Neuronal stem cell (in vitro differentiated cells): ENCODE data around the gene LTBP2.

Source experiments
- DNase-seq: peaks from one replicate; pipeline ENCODE4 v3.0.0-alpha.2; 2013; ENCODE audit warnings: low spot score
- H2AFZ ChIP-seq: one replicate; pipeline ENCODE4 v1.6.1; 2013; ENCODE audit warnings: mild to moderate bottlenecking, low read length, inconsistent platforms
- H2AK5ac ChIP-seq: 2 replicates; pipeline ENCODE4 v1.6.1; 2013; ENCODE audit warnings: low read depth, mild to moderate bottlenecking, inconsistent platforms, low read length, moderate library complexity, mixed read lengths
- H2BK120ac ChIP-seq: 2 replicates; pipeline ENCODE4 v1.6.1; 2013; ENCODE audit warnings: low read depth, mild to moderate bottlenecking, inconsistent platforms, low read length, moderate library complexity, mixed read lengths
- H2BK12ac ChIP-seq: one replicate; pipeline ENCODE4 v1.6.1; 2013; ENCODE audit warnings: low read length, inconsistent platforms
- H2BK15ac ChIP-seq: 2 replicates; pipeline ENCODE4 v1.6.1; 2013; ENCODE audit warnings: mild to moderate bottlenecking, low read length, inconsistent platforms, mixed read lengths
- H2BK5ac ChIP-seq: one replicate; pipeline ENCODE4 v1.6.1; 2013; ENCODE audit warnings: inconsistent platforms, mild to moderate bottlenecking, low read length, moderate library complexity
- H3K14ac ChIP-seq: one replicate; pipeline ENCODE4 v1.6.1; 2013; ENCODE audit warnings: low read length, inconsistent platforms
- H3K18ac ChIP-seq: 2 replicates; pipeline ENCODE4 v1.6.1; 2013; ENCODE audit warnings: low read length, inconsistent platforms
- H3K23ac ChIP-seq: 2 replicates; pipeline ENCODE4 v1.6.1; 2013; ENCODE audit warnings: low read depth, mild to moderate bottlenecking, mixed read lengths, low read length, inconsistent platforms; ENCODE audit not compliant: poor library complexity
- H3K27ac ChIP-seq: replicated peaks from 3 replicates; pipeline ENCODE4 v1.5.1; 2013; ENCODE audit warnings: low read length, inconsistent platforms
- H3K27me3 ChIP-seq, 3 experiments: 2 replicates each; pipeline ENCODE4 v1.6.1; 2013; ENCODE audit warnings: low read length in 3 of 3, mild to moderate bottlenecking in 2 of 3, inconsistent platforms in 1 of 3, low read depth in 1 of 3, mixed read lengths in 1 of 3, moderate library complexity in 1 of 3; ENCODE audit not compliant: control insufficient read depth in 3 of 3, insufficient read depth in 3 of 3
- H3K36me3 ChIP-seq, 2 donors: replicated peaks in 1 of 2; 2 replicates each; pipeline ENCODE4 v1.6.1; 2013; ENCODE audit warnings: low read length in 2 of 2; ENCODE audit not compliant: control insufficient read depth in 2 of 2, insufficient read depth in 2 of 2
- H3K4ac ChIP-seq: 2 replicates; pipeline ENCODE4 v1.6.1; 2013; ENCODE audit warnings: inconsistent platforms, mild to moderate bottlenecking, low read length, moderate library complexity
- H3K4me1 ChIP-seq, 2 donors: 1 replicate in 1 of 2; 2 replicates in 1 of 2; pipeline ENCODE4 v1.6.1; 2013; ENCODE audit warnings: low read length in 2 of 2, low read depth in 1 of 2; ENCODE audit not compliant: control insufficient read depth in 2 of 2, insufficient read depth in 1 of 2
- H3K4me2 ChIP-seq: one replicate; pipeline ENCODE4 v1.6.1; 2013; ENCODE audit warnings: mild to moderate bottlenecking, low read length, inconsistent platforms; ENCODE audit not compliant: insufficient read depth, poor library complexity, severe bottlenecking
- H3K4me3 ChIP-seq, 2 donors: 2 replicates each; pipeline ENCODE4 v1.5.1; 2013; ENCODE audit warnings: low read length in 2 of 2, mild to moderate bottlenecking in 2 of 2, inconsistent platforms in 1 of 2, moderate library complexity in 1 of 2
- H3K79me1 ChIP-seq: one replicate; pipeline ENCODE4 v1.6.1; 2013; ENCODE audit warnings: low read depth, mild to moderate bottlenecking, inconsistent platforms, low read length, moderate library complexity
- H3K9ac ChIP-seq: one replicate; pipeline ENCODE4 v1.6.1; 2013; ENCODE audit warnings: mild to moderate bottlenecking, low read depth, low read length, inconsistent platforms; ENCODE audit not compliant: poor library complexity
- H3K9me3 ChIP-seq, 2 donors: replicated peaks in 1 of 2; 2 replicates each; pipeline versions ENCODE3 to v1.6.1; 2013; ENCODE audit warnings: low read length in 2 of 2, mild to moderate bottlenecking in 2 of 2, inconsistent platforms in 1 of 2, low read depth in 1 of 2, mixed read lengths in 1 of 2, moderate library complexity in 1 of 2; ENCODE audit not compliant: control insufficient read depth in 2 of 2, insufficient read depth in 1 of 2
- H4K8ac ChIP-seq: one replicate; pipeline ENCODE4 v1.6.1; 2013; ENCODE audit warnings: low read depth, mild to moderate bottlenecking, inconsistent platforms, low read length, moderate library complexity
- H4K91ac ChIP-seq: one replicate; pipeline ENCODE4 v1.6.1; 2013; ENCODE audit warnings: low read length, low read depth, mild to moderate bottlenecking, inconsistent platforms; ENCODE audit not compliant: poor library complexity
- WGBS, 2 donors: extraction: QIAGEN DNeasy Blood & Tissue Kit; methylation state at CpG; one replicate each; pipeline ENCODE4 v1.1.7; 2013; ENCODE audit warnings: missing lambda C conversion rate in 2 of 2, mixed read lengths in 1 of 2; ENCODE audit not compliant: insufficient read length in 2 of 2, insufficient replicate concordance in 1 of 2; ENCODE audit errors: extremely low coverage in 2 of 2; 5-methylcytosine and 5-hydroxymethylcytosine counted together

LTBP2 gene

GRCh38 chr14:74526854-74527585, 85.0 kb downstream of the LTBP2 start:
- no peak overlapping the region for H2BK12ac ChIP-seq
- H3K9ac ChIP-seq = peak overlapping the region; percentile 55
- no peak overlapping the region for H4K91ac ChIP-seq
- peaks cover 4 to 29% of the 10 kb centered on the region in 2 donors for H3K4me1 ChIP-seq
- peak overlapping the region; percentile 15 for H2BK5ac ChIP-seq
- H3K9me3 ChIP-seq = no peaks in the 10 kb centered on the region
- no peak for DNase-seq
- H3K4me3 ChIP-seq = no peak overlapping the region
- no peak overlapping the region for H2BK120ac ChIP-seq
- H3K18ac ChIP-seq = peak overlapping the region; percentile 82
- H3K4ac ChIP-seq = no peak overlapping the region
- H3K27me3 ChIP-seq = peaks cover 0 to 26% (median 0%) of the 10 kb centered on the region in 3 experiments
- no peak overlapping the region for H3K4me2 ChIP-seq
- no peaks in the 10 kb centered on the region for H3K36me3 ChIP-seq
- H3K23ac ChIP-seq = no peak overlapping the region
- no CpG with 5 or more reads among the region's 10 CpGs for WGBS, 2 donors
- no peak overlapping the region for H3K27ac ChIP-seq
- H4K8ac ChIP-seq = no peak overlapping the region
- no peaks in the 10 kb centered on the region for H3K79me1 ChIP-seq
- H3K14ac ChIP-seq = no peak overlapping the region
- H2BK15ac ChIP-seq = no peak overlapping the region
- H2AK5ac ChIP-seq = peak overlapping the region; percentile 64
- H2AFZ ChIP-seq = no peak overlapping the region

GRCh38 chr14:74525361-74525851, 86.6 kb downstream of the LTBP2 start:
- H3K14ac ChIP-seq = no peak overlapping the region
- H2BK12ac ChIP-seq = no peak overlapping the region
- H2BK15ac ChIP-seq = no peak overlapping the region
- no peak for DNase-seq
- no peak overlapping the region for H3K18ac ChIP-seq
- H4K91ac ChIP-seq = no peak overlapping the region
- H2BK120ac ChIP-seq = no peak overlapping the region
- H3K36me3 ChIP-seq = no peaks in the 10 kb centered on the region
- no peak overlapping the region for H2AK5ac ChIP-seq
- H3K4me1 ChIP-seq = peaks cover 0 to 24% of the 10 kb centered on the region in 2 donors
- no peak overlapping the region for H3K4ac ChIP-seq
- no peak overlapping the region for H3K23ac ChIP-seq
- H3K79me1 ChIP-seq = no peaks in the 10 kb centered on the region
- no peak overlapping the region for H3K4me2 ChIP-seq
- H3K27me3 ChIP-seq = peaks cover 0 to 26% (median 0%) of the 10 kb centered on the region in 3 experiments
- H4K8ac ChIP-seq = no peak overlapping the region
- WGBS, 2 donors = no CpG with 5 or more reads among the region's 4 CpGs
- H2BK5ac ChIP-seq = no peak overlapping the region
- H3K27ac ChIP-seq = no peak overlapping the region
- no peak overlapping the region for H2AFZ ChIP-seq
- H3K9me3 ChIP-seq = no peaks in the 10 kb centered on the region
- H3K4me3 ChIP-seq = no peak overlapping the region
- H3K9ac ChIP-seq = no peak overlapping the region

GRCh38 chr14:74524812-74525135, 87.3 kb downstream of the LTBP2 start:
- H2AFZ ChIP-seq = no peak overlapping the region
- no peaks in the 10 kb centered on the region for H3K9me3 ChIP-seq
- H2BK5ac ChIP-seq = peak overlapping the region; percentile 9
- H3K9ac ChIP-seq = no peak overlapping the region
- H3K4me1 ChIP-seq = peaks cover 0 to 24% of the 10 kb centered on the region in 2 donors
- DNase-seq = no peak
- peak overlapping the region; percentile 12 for H2BK15ac ChIP-seq
- peaks cover 0 to 26% (median 0%) of the 10 kb centered on the region in 3 experiments for H3K27me3 ChIP-seq
- no peak overlapping the region for H3K4ac ChIP-seq
- H3K23ac ChIP-seq = no peak overlapping the region
- H4K91ac ChIP-seq = no peak overlapping the region
- H3K4me3 ChIP-seq = no peak overlapping the region
- no peaks in the 10 kb centered on the region for H3K36me3 ChIP-seq
- peak overlapping the region; percentile 38 for H2BK120ac ChIP-seq
- H3K4me2 ChIP-seq = no peak overlapping the region
- no peak overlapping the region for H3K14ac ChIP-seq
- no peak overlapping the region for H2BK12ac ChIP-seq
- no peaks in the 10 kb centered on the region for H3K79me1 ChIP-seq
- H2AK5ac ChIP-seq = peak overlapping the region; percentile 8
- H3K27ac ChIP-seq = no peak overlapping the region
- peak overlapping the region; percentile 44 for H4K8ac ChIP-seq
- peak overlapping the region; percentile 73 for H3K18ac ChIP-seq

- Histone ChIP-seq H3K4me3 (no peak overlapping the region), H3K79me1 (no peaks in the 10 kb centered on the region), H3K9me3 (no peaks in the 10 kb centered on the region), H4K91ac (peak overlapping the region; percentile 25), H3K36me3 (no peaks in the 10 kb centered on the region), H4K8ac (no peak overlapping the region), H2AK5ac (peak overlapping the region; percentile 87), H2BK120ac (peak overlapping the region; percentile 38), H3K27me3 (peaks cover 0 to 26% (median 0%) of the 10 kb centered on the region in 3 experiments), H3K27ac (no peak overlapping the region), H3K4ac (peak overlapping the region; percentile 67), H2BK12ac (no peak overlapping the region), H2BK15ac (peak overlapping the region; percentile 17), H2AFZ (no peak overlapping the region), H3K18ac (peak overlapping the region; percentile 73), H2BK5ac (peak overlapping the region; percentile 40), H3K23ac (no peak overlapping the region), H3K4me2 (no peak overlapping the region), H3K9ac (no peak overlapping the region), H3K14ac (no peak overlapping the region), H3K4me1 (peaks cover 0 to 25% of the 10 kb centered on the region in 2 donors)
- no CpG with 5 or more reads among the region's 14 CpGs for WGBS, 2 donors
- DNase-seq = no peak
Observed at GRCh38 chr14:74524076-74524811, 87.8 kb downstream of the LTBP2 start.
